ENCODE measurements around the gene DDX41. TPM values are rescaled to one million over a fixed set of nuclear protein-coding genes. Genes with fewer than 3 reads are reported as not detected.

DDX41 gene
- total RNA-seq, 4 donors from 2014 or later: 63.4 to 96.5 (median 76.2) TPM

GRCh38 chr5:177499842-177500241, 16.9 kb downstream of the DDX41 start:
- intact Hi-C loops (cut with DNase I): loop anchor here (5.0 to 10.0 kb wide), 2 partner anchors 108 to 185 kb away; partner anchors contain the start of gene MXD3
- no peak for TF ChIP-seq POLR2A (IDR thresholded peaks at IDR 0.05)
- no peak for TF ChIP-seq CTCF (IDR thresholded peaks at IDR 0.05)
- Histone ChIP-seq H3K27ac (no peak overlapping the region), H3K9me3 (no peaks in the 10 kb centered on the region), H3K27me3 (peaks cover 0 to 8% (median 0%) of the 10 kb centered on the region in 4 donors), H3K4me1 (peaks cover 35 to 63% (median 37%) of the 10 kb centered on the region in 3 donors), H3K4me3 (no peak overlapping the region), H3K36me3 (peaks cover 0 to 10% (median 0%) of the 10 kb centered on the region in 3 donors)
- DNase-seq: no peak
- WGBS, 2 donors: 81 to 87% methylated on average over 6 of the region's 6 CpGs

GRCh38 chr5:177498013-177498787, 18.6 kb downstream of the DDX41 start:
- WGBS, 2 donors: 17 to 21% methylated on average over 19 to 28 of the region's 48 CpGs
- Histone ChIP-seq H3K27me3 (peaks cover 0 to 8% (median 0%) of the 10 kb centered on the region in 4 donors), H3K9me3 (no peaks in the 10 kb centered on the region), H3K36me3 (no peaks in the 10 kb centered on the region), H3K4me1 (peaks cover 46 to 80% (median 53%) of the 10 kb centered on the region in 3 donors), H3K27ac (peak overlapping the region; percentile 90 to 98 (median 94)), H3K4me3 (peak overlapping the region; percentile 61 to 93 (median 76))
- intact Hi-C loops (cut with DNase I): loop anchor here (10.0 kb wide), 1 partner anchor 183 kb away; the partner anchor contains the start of gene MXD3
- no peak for DNase-seq
- no peak for TF ChIP-seq POLR2A (IDR thresholded peaks at IDR 0.05)

- Histone ChIP-seq H3K9me3 (no peaks in the 10 kb centered on the region), H3K4me3 (peak within 1 kb of the TSS; percentile 61 to 93 (median 76)), H3K4me1 (peaks cover 46 to 80% (median 58%) of the 10 kb centered on the region in 3 donors), H3K27me3 (peaks cover 0 to 8% (median 0%) of the 10 kb centered on the region in 4 donors), H3K27ac (peak within 1 kb of the TSS; percentile 90 to 98 (median 94)), H3K36me3 (peaks cover 0 to 4% (median 1%) of the 10 kb centered on the region in 3 donors)
- TF ChIP-seq POLR2A (IDR thresholded peaks at IDR 0.05) (peak in 2 of 4 donors; percentile 94), CTCF (IDR thresholded peaks at IDR 0.05) (peak in 1 of 6 experiments; percentile 21)
- WGBS, 2 donors: no CpG with 5 or more reads among the region's 73 CpGs
- intact Hi-C loops (cut with DNase I): loop anchor here (10.0 kb wide), 1 partner anchor 183 kb away; the partner anchor contains the start of gene MXD3
- peak; percentile 59 for DNase-seq
These were observed 19.3 kb downstream of the DDX41 start, which contains the start of gene PDLIM7 for GRCh38 chr5:177497292-177498012. Gene PDLIM7, minus strand, starts transcription at chr5:177497604. Its CDS starts 1,092 bp downstream, at chr5:177496512.

DNA sequence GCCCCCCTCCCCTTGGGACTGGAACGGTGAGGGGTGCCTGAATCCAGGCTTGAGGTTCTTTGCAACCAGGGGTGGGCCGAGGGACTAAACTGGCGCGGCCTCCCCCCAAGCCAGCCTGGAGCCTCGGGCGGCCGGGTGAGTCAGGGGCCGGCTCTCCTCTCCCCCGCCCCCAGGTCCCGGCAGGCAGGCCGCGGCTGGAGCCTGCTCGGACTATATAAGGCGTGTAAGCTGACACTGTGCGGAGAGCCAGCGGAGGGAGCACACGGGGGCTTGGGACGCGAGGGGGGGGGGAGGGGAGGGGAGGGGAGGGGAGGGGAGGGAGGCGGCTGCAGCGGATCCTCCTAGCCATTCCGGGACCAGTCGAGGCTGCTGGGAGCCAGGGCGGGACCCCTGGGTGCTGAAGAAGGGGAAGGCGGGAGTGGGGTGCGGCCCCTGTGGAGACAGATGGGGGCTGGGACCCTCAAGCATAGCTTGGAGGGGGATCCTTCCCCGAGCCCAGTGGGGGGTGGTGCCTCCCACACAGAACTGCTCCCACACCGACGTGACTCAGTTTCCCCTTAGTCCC, 20.0 kb downstream of the DDX41 start:
- Histone ChIP-seq H3K4me3 (peak overlapping the region; percentile 61 to 93 (median 76)), H3K4me1 (peaks cover 46 to 83% (median 63%) of the 10 kb centered on the region in 3 donors)
- 0 to 7% methylated on average over 1 to 12 of the region's 29 CpGs for WGBS, 2 donors

More for the DNA sequence above, 20.0 kb downstream of the DDX41 start:
- DNase-seq: no peak
- intact Hi-C loops (cut with DNase I): loop anchor here (10.0 kb wide), 1 partner anchor 182 kb away; the partner anchor contains the start of gene MXD3
- TF ChIP-seq CTCF (IDR thresholded peaks at IDR 0.05): no peak
- TF ChIP-seq POLR2A (IDR thresholded peaks at IDR 0.05): peak in 1 of 4 donors; percentile 44
- Histone ChIP-seq H3K27ac (peak overlapping the region; percentile 90 to 98 (median 94)), H3K36me3 (peaks cover 0 to 11% (median 4%) of the 10 kb centered on the region in 3 donors), H3K9me3 (no peaks in the 10 kb centered on the region), H3K27me3 (peaks cover 0 to 8% (median 0%) of the 10 kb centered on the region in 4 donors)

Measured in esophagus squamous epithelium (tissue), 5 donors.